Right lobe of liver (tissue), 6 donors: Measurements from ENCODE around the gene AHCYL2. TPM values are rescaled to one million over a fixed set of nuclear protein-coding genes. Genes with fewer than 3 reads are reported as not detected.

ENCODE experiments used
- ATAC-seq, 4 donors: fragments of 200-7000 bp; cut with Tn5 transposase; one replicate each; pipeline ENCODE4 v1.9.1; 2020; ENCODE audit warnings: mild to moderate bottlenecking in 4 of 4, moderate library complexity in 4 of 4
- DNase-seq, 3 donors: peaks; one replicate each; pipeline ENCODE4 v3.0.0-alpha.2; 2020
- H3K27ac ChIP-seq, 3 donors: fragments of 200-600 bp; one replicate each; pipeline ENCODE4 v1.8.0; 2022
- H3K27me3 ChIP-seq, 2 donors: fragments of 200-600 bp; one replicate each; pipeline ENCODE4 v1.8.0; 2022
- H3K36me3 ChIP-seq, 4 donors: fragments of 200-600 bp; sonication (generic) in 1 of 4; one replicate each; pipeline versions ENCODE4 v1.5.1 to v1.8.0; 2017 to 2022; ENCODE audit warnings: control low read depth in 1 of 4
- H3K4me1 ChIP-seq, 4 donors: fragments of 200-600 bp; sonication (generic) in 1 of 4; one replicate each; pipeline versions ENCODE4 v1.5.1 to v1.8.0; 2017 to 2022; ENCODE audit warnings: control low read depth in 1 of 4
- H3K4me3 ChIP-seq, 3 donors: fragments of 200-600 bp; one replicate each; pipeline ENCODE4 v1.8.0; 2022
- H3K9me3 ChIP-seq, 4 donors: fragments of 200-600 bp; sonication (generic) in 1 of 4; one replicate each; pipeline versions ENCODE4 v1.5.1 to v1.8.0; 2017 to 2022; ENCODE audit warnings: control low read depth in 1 of 4
- CTCF ChIP-seq, 4 donors: fragments of 200-600 bp in 3 of 4; fragments of 450-650 bp in 1 of 4; IDR thresholded peaks; one replicate each; pipeline versions ENCODE4 v1.5.1 to v1.8.0; 2016 to 2022; ENCODE audit warnings: antibody characterized with exemption in 4 of 4, mild to moderate bottlenecking in 2 of 4
- POLR2A ChIP-seq: fragments of 450-650 bp; IDR thresholded peaks from one replicate; pipeline ENCODE4 v1.6.1; 2017; ENCODE audit warnings: antibody characterized with exemption, mild to moderate bottlenecking
- WGBS: methylation state at CpG from one replicate; pipeline ENCODE4 v1.1.6; 2018; ENCODE audit warnings: low coverage, low lambda C conversion rate; ENCODE audit not compliant: insufficient coverage; ENCODE audit errors: missing lambda C conversion rate; 5-methylcytosine and 5-hydroxymethylcytosine counted together
- intact Hi-C, 2 donors: fragments of 100-400 bp; cut with DNase I; formaldehyde crosslinking; loops; one replicate each; pipeline versions ENCODE4 v1.11.2 to v1.14.1; 2022
- total RNA-seq, 6 experiments: library from RNA; depleted of rRNA in 2 of 6; stranded (reverse); fragments of >200 nt in 2 of 6; fragmentation: NEBNext Ultra II Directional in 3 of 6; extraction: Animal tissue kit (Norgen Biotek cat#: 25700) in 3 of 6; gene quantifications; one replicate each; pipeline versions ENCODE4 v1.1.0 to v1.2.4, GENCODE V29; 2016 to 2023
- donor health status: DM: no; HTN: yes; CAD: no.
- donor health status: DM: no; HTN: no; CAD: no.
- donor health status: DM: no; HTN: no; CAD: no.
- donor health status: DM: no; HTN: yes; CAD: no.
- donor health status: DM: no; HTN: yes; CAD: no.

AHCYL2 gene
- total RNA-seq, 6 experiments from 2014 or later = 6.1 to 9.3 (median 8.0) TPM

- Histone ChIP-seq H3K4me3 (no peak overlapping the region), H3K27me3 (no peaks in the 10 kb centered on the region)
Measured at GRCh38 chr7:129371487-129371886, 146.7 kb downstream of the AHCYL2 start.

GRCh38 chr7:129373651-129374428 is 149.0 kb downstream of the AHCYL2 start:
- ATAC-seq (no peak), DNase-seq (no peak)
- no peaks in the 10 kb centered on the region for H3K27me3 ChIP-seq
- H3K9me3 ChIP-seq = no peaks in the 10 kb centered on the region
- intact Hi-C loops = no loop called here
- no peak for TF ChIP-seq POLR2A
- H3K27ac ChIP-seq = no peak overlapping the region
- H3K4me1 ChIP-seq = peaks cover 0 to 12% (median 0%) of the 10 kb centered on the region in 4 donors
- no peak overlapping the region for H3K4me3 ChIP-seq
- 90% methylated on average over 3 of the region's 3 CpGs for WGBS
- H3K36me3 ChIP-seq = no peaks in the 10 kb centered on the region

More at GRCh38 chr7:129371487-129371886, 146.7 kb downstream of the AHCYL2 start:
- no peak overlapping the region for H3K27ac ChIP-seq
- H3K9me3 ChIP-seq = no peaks in the 10 kb centered on the region
- DNase-seq = no peak
- H3K36me3 ChIP-seq = no peaks in the 10 kb centered on the region
- whole genome bisulfite sequencing = 75% methylated on average over 3 of the region's 3 CpGs
- no peak for ATAC-seq
- intact Hi-C loops = no loop called here
- no peak for TF ChIP-seq CTCF (IDR thresholded peaks at IDR 0.05)
- no peak for TF ChIP-seq POLR2A
- H3K4me1 ChIP-seq = peaks cover 0 to 12% (median 0%) of the 10 kb centered on the region in 4 donors

- peak in 1 of 4 donors; percentile 10 for ATAC-seq
- H3K4me3 ChIP-seq = no peak overlapping the region
- no peaks in the 10 kb centered on the region for H3K36me3 ChIP-seq
- intact Hi-C loops = no loop called here
- DNase-seq = no peak
- H3K27me3 ChIP-seq = no peaks in the 10 kb centered on the region
- H3K27ac ChIP-seq = no peak overlapping the region
- TF ChIP-seq CTCF (IDR thresholded peaks at IDR 0.05) (no peak), POLR2A (no peak)
- peaks cover 0 to 12% (median 0%) of the 10 kb centered on the region in 4 donors for H3K4me1 ChIP-seq
- WGBS = 100% methylated on average over 2 of the region's 2 CpGs
- H3K9me3 ChIP-seq = no peaks in the 10 kb centered on the region
Measured at GRCh38 chr7:129375141-129375938, 150.5 kb downstream of the AHCYL2 start.

- WGBS = 55% methylated on average over 6 of the region's 6 CpGs
- H3K27me3 ChIP-seq = no peaks in the 10 kb centered on the region
- H3K4me3 ChIP-seq = no peak overlapping the region
- no peaks in the 10 kb centered on the region for H3K36me3 ChIP-seq
- TF ChIP-seq CTCF (IDR thresholded peaks at IDR 0.05) (peak; percentile 29 to 62 (median 52)), POLR2A (no peak)
- peaks cover 0 to 12% (median 0%) of the 10 kb centered on the region in 4 donors for H3K4me1 ChIP-seq
- intact Hi-C loops = no loop called here
- no peaks in the 10 kb centered on the region for H3K9me3 ChIP-seq
- H3K27ac ChIP-seq = no peak overlapping the region
- DNase-seq (no peak), ATAC-seq (peak; percentile 76 to 83 (median 80))
Measured at GRCh38 chr7:129376076-129376777, 151.4 kb downstream of the AHCYL2 start.
